ENCODE measurements around the gene TAMALIN.

GRCh38 chr12:51973560-51973959 lies 33.2 kb upstream of the TAMALIN start:
- TF ChIP-seq CTCF (IDR thresholded peaks at IDR 0.05) = no peak
- no peak for TF ChIP-seq REST (IDR thresholded peaks at IDR 0.05)
- no peak for TF ChIP-seq ESRRA (IDR thresholded peaks at IDR 0.05; ENCODE audit: borderline replicate concordance, low read length)
- TF ChIP-seq POLR2A (IDR thresholded peaks at IDR 0.05; ENCODE audit: low read length) = no peak
- TF ChIP-seq SREBF2 (IDR thresholded peaks at IDR 0.05) = no peak
- TF ChIP-seq RNF2 (IDR thresholded peaks at IDR 0.05; ENCODE audit: borderline replicate concordance, low read depth) = no peak
- TF ChIP-seq JUNB (IDR thresholded peaks at IDR 0.05) = no peak
- TF ChIP-seq KDM1A (IDR thresholded peaks at IDR 0.05; ENCODE audit: low read depth) = no peak
- TF ChIP-seq CEBPB (IDR thresholded peaks at IDR 0.05) = no peak
- no peak for TF ChIP-seq JUN (IDR thresholded peaks at IDR 0.05)
- no peak for TF ChIP-seq POLR2AphosphoS2 (conservative IDR thresholded peaks at IDR 0.05; ENCODE audit: low read length)
- no peak for TF ChIP-seq RAD21 (conservative IDR thresholded peaks at IDR 0.05 in 1 of 2, IDR thresholded peaks at IDR 0.05 in 1 of 2)
